HG03521 (cell line): Measurements from ENCODE around the gene MTLN.
"Not testable (repeated sequence)": the region's sequence is repeated elsewhere in the genome, so short reads cannot be mapped to it uniquely, and the experiment has no call there.

ENCODE experiments used
- ATAC-seq: cut with Tn5 transposase; IDR thresholded peaks from one replicate; pipeline ENCODE4 v1.9.1; 2021; ENCODE audit warnings: mild to moderate bottlenecking, moderate library complexity; ENCODE audit not compliant: unreplicated experiment

Gene MTLN, protein sequence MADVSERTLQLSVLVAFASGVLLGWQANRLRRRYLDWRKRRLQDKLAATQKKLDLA

GRCh38 chr2:110211938-110212858 is at the start of gene MTLN:
Gene MTLN, minus strand, starts transcription at chr2:110212547. Its CDS starts 22 bp downstream, at chr2:110212525.
- ATAC-seq: peak; percentile 78

DNA sequence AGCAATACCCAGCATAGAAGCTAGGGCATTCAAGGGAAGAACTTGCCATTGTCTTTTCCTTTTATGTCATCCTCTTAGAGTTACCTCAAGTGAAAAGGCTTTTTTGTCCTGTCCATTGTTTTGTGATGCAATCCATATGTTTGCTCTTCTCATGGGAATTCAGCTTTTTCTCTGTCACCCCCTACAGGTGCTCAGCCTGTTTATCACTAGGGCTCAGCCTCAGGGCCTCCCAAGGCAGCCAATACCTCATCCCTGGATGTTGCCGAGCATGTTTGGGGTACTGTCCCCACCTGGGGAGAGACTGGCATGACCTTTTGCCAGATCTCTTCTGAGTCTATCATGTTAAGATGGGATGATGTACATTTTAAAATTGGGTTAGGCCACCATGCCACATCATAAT is 49.6 kb upstream of the MTLN start:
- ATAC-seq: not testable (repeated sequence)

- not testable (repeated sequence) for ATAC-seq
These were observed 35.9 kb upstream of the MTLN start for GRCh38 chr2:110248081-110248795.

- not testable (repeated sequence) for ATAC-seq
These were observed 33.4 kb upstream of the MTLN start for GRCh38 chr2:110245488-110246435.

- not testable (repeated sequence) for ATAC-seq
These were observed 30.9 kb upstream of the MTLN start for GRCh38 chr2:110243283-110243682.

GRCh38 chr2:110234514-110234913 is 22.2 kb upstream of the MTLN start:
- ATAC-seq: not testable (repeated sequence)

GRCh38 chr2:110229886-110230285 is 17.5 kb upstream of the MTLN start:
- not testable (repeated sequence) for ATAC-seq

DNA sequence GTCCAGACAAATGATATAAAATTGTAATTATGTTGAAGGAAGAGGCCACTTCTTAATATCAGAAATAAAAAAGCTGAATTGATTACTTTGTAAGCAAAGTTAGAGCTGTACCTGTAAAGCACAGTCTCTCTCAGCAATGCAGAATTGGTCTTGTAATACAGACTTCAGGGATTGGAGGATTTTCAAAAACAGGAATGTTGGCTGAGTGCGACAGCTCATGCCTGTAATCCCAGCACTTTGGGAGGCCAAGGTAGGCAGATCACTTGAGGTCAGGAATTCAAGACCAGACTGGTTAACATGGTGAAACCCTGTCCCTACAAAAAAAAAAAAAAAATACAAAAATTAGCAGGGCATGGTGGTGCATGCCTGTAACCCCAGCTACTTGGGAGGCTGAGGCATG is 10.3 kb upstream of the MTLN start:
- not testable (repeated sequence) for ATAC-seq

GRCh38 chr2:110221938-110222337 is 9.6 kb upstream of the MTLN start:
- ATAC-seq: no peak

DNA sequence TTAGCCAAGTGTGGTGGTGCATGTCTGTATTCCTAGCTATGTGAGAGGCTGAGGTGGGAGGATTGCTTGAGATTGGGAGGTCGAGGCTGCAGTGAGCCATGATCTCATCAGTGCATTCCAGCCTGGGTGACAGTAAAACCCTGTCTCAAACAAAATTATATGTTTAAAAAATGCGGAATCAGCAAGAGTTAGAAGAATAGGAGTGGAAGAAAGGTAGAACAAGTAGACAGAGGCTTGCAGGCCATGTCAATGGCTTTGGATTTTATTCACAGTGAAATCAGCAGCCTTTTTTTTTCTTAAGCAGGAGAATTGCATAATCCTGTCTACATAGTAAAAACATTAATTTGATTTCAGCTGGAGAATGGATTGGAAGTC is 7.8 kb upstream of the MTLN start:
- no peak for ATAC-seq

GRCh38 chr2:110219496-110220189 is 7.3 kb upstream of the MTLN start:
- no peak for ATAC-seq

DNA sequence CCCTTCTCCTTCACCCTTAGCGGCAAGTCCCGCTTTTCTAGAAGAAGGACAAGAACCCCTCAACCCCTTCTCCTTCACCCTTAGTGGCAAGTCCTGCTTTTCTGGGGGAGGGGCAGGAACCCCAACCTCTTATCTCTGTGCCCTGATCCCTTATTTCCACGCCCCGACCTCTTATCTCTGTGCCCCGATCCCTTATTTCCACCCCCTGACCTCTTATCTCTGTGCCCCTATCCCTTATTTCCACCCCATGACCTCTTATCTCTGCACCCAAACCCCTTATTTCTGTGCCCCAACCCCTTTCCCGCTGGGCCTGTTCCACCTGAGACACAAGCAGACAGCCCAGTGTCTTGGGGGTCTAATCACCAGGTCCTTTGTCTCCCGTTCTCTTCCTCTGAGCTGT is 6.5 kb upstream of the MTLN start:
- ATAC-seq: not testable (repeated sequence)

- ATAC-seq: no peak
These were observed 4.5 kb upstream of the MTLN start for GRCh38 chr2:110216803-110217202.

- ATAC-seq: no peak
These were observed 3.9 kb upstream of the MTLN start for GRCh38 chr2:110216199-110216598.

- ATAC-seq: no peak
These were observed 3.3 kb upstream of the MTLN start for GRCh38 chr2:110215566-110216158.

DNA sequence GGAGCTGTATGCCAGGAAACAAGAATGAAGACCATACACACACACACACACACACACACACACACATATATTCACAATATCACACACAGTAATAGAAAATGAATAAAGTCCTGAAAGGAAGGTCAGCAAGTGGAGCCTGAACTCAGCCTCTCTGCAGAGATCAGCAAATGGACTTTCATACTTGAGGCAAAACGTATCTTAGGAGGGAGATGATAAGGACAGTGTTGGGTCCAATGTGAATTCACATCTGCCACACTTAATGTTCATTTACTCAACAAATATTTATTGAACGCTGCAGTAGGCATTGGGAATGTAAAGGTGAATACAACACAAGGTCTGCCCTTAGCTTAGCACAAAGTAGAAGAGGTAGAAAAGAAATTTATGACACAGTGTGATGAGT is 2.7 kb upstream of the MTLN start:
- no peak for ATAC-seq

DNA sequence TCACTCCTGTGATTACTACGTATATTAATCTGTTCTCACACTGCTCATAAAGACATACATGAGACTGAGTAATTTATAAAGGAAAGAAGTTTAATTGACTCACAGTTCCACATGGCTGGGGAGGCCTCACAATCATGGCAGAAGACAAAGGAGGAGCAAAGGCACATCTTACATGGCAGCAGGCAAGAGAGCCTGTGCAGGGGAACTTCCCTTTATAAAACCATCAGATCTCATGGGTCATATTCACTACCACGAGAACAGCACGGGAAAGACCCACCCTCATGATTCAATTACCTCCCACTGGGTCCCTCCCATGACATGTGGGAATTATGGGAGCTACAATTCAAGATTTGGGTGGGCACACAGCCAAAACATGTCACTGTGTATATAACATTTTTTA is 1.2 kb upstream of the MTLN start:
- not testable (repeated sequence) for ATAC-seq

DNA sequence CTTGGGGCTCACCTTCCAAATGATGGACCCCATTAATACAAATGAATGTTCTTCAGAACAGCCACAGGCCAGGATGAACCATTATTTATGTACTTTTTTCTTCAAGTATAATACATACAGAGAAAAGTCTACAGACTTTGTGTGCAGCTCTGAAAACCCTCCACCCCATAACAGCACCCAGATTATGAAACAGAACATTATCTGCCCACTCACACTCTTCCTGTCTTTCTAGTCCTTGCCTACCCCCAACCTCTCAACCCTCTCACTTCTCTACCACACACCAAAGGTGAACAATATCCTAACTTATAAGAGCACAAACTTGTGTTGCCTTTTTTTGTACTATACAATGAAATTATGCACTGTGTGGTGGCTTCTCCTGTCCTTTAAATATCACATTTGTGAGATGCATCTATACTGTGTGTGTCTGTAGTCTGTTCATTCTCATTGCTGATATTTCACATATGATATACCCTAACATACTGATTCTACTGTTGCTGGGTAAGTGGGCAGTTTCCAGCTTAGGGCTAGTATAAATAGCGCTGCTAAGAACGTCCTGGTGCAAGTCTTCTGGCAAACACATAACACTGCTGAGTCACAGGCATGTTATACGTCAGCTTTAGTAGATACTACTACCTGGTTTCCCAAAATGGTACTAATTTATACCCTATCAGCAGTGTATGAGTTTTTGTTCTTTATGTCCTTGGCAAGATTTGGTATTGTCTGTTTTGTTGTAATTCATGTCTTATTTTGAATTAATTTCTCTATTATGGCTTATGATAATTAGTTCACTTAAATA is 6.5 kb downstream of the MTLN start:
- no peak for ATAC-seq
